Stomach (tissue), 9 donors: Measurements from ENCODE around the gene DLEC1. TPM values are rescaled to one million over a fixed set of nuclear protein-coding genes. Genes with fewer than 3 reads are reported as not detected.

Source experiments
- DNase-seq, 2 donors: peaks; one replicate each; pipeline versions ENCODE4 v3.0.0 to v3.0.0-alpha.2; 2013 to 2019
- H3K27ac ChIP-seq, 5 donors: fragments of 200-600 bp in 4 of 5; sonication (generic) in 4 of 5; one replicate each; pipeline ENCODE4 v1.5.1; 2013 to 2019; ENCODE audit warnings: mild to moderate bottlenecking in 1 of 5, moderate library complexity in 1 of 5
- H3K27me3 ChIP-seq, 3 donors: fragments of 200-600 bp; sonication (generic); one replicate each; pipeline ENCODE4 v1.5.1; 2017 to 2019; ENCODE audit warnings: mixed run types in 1 of 3
- H3K36me3 ChIP-seq, 4 donors: fragments of 200-600 bp; sonication (generic); 1 replicate in 3 of 4; 2 replicates in 1 of 4; pipeline ENCODE4 v1.5.1; 2016 to 2019
- H3K4me1 ChIP-seq, 4 donors: fragments of 200-600 bp; sonication (generic); one replicate each; pipeline ENCODE4 v1.5.1; 2016 to 2019
- H3K4me3 ChIP-seq, 4 donors: fragments of 200-600 bp; sonication (generic) in 3 of 4; one replicate each; pipeline ENCODE4 v1.5.1; 2016 to 2019; ENCODE audit warnings: mild to moderate bottlenecking in 1 of 4
- H3K9me3 ChIP-seq, 4 donors: fragments of 200-600 bp; sonication (generic); one replicate each; pipeline ENCODE4 v1.5.1; 2016 to 2019
- EP300 ChIP-seq: sonication (generic); formaldehyde crosslinking; IDR thresholded peaks from one replicate; pipeline ENCODE4 v1.6.1; 2017; ENCODE audit warnings: antibody characterized with exemption
- POLR2A ChIP-seq, 4 donors: fragments of 450-650 bp; IDR thresholded peaks; one replicate each; pipeline ENCODE4 v1.6.1; 2016; ENCODE audit warnings: antibody characterized with exemption in 4 of 4, control low read depth in 2 of 4, mild to moderate bottlenecking in 1 of 4, moderate library complexity in 1 of 4
- POLR2AphosphoS5 ChIP-seq, 3 donors: sonication (generic); formaldehyde crosslinking; IDR thresholded peaks; one replicate each; pipeline ENCODE4 v1.6.1; 2016; ENCODE audit warnings: antibody characterized with exemption in 3 of 3
- WGBS, 5 donors: extraction: QIAGEN DNeasy Blood & Tissue Kit in 3 of 5; methylation state at CpG; one replicate each; pipeline versions ENCODE4 v1.1.5 to v1.1.7; 2013 to 2018; 5-methylcytosine and 5-hydroxymethylcytosine counted together
- intact Hi-C: fragments of 100-400 bp; cut with DNase I; formaldehyde crosslinking; loops from one replicate; pipeline ENCODE4 v1.15.1; 2023; ENCODE audit warnings: low total_unique reads
- polyA plus RNA-seq, 3 donors: library from polyadenylated mRNA; stranded (reverse); fragments of 200-250 nt; gene quantifications; one replicate each; pipeline ENCODE4 v1.2.3, GENCODE V29; 2013
- total RNA-seq, 5 donors: library from RNA; depleted of rRNA; stranded (reverse); fragments of >200 nt; gene quantifications; one replicate each; pipeline versions ENCODE4 v1.1.0 to v1.2.3, GENCODE V29; 2014 to 2016
- TF ChIP-seq, protein P1 (sequence below), 7 experiments: fragments of 450-650 bp in 4 of 7; fragments of 200-600 bp in 3 of 7; sonication (generic) in 3 of 7; IDR thresholded peaks; one replicate each; pipeline ENCODE4 v1.5.1; 2016 to 2019; ENCODE audit warnings: antibody characterized with exemption in 7 of 7, control low read depth in 2 of 7, mild to moderate bottlenecking in 1 of 7
- donor health status: healthy with polysubstance abuse.
- donor health status: Bipolar disorder and iron deficiency.
- donor health status: healthy.

DLEC1 gene
- total and polyA plus RNA-seq, 8 donors = 0.12 to 1.5 (median 0.31) TPM; not detected in 3

DNA sequence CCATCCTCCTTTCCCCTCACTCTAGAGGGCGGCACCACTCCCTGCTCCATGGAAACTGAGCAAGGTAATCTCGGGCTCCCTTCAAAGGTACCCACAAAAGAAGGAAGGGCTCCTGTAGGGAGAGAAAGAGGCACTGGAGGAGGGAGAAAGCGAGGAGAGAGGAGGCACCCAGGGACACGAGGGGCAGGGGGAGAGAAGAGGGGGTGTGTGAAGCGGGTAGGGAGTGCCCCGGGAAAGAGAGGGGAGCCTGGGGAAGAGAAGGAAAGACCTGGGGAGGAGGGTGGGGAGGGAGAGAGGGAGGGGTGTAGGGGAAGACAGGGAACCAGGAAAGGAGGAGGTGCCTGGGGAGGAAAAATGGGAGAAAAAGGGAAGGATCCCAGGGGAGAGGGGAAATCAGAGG, 47.9 kb upstream of the DLEC1 start:
- intact Hi-C loops = no loop called here
- H3K27ac ChIP-seq = peak overlapping the region; percentile 86 to 92 (median 90)

DNA sequence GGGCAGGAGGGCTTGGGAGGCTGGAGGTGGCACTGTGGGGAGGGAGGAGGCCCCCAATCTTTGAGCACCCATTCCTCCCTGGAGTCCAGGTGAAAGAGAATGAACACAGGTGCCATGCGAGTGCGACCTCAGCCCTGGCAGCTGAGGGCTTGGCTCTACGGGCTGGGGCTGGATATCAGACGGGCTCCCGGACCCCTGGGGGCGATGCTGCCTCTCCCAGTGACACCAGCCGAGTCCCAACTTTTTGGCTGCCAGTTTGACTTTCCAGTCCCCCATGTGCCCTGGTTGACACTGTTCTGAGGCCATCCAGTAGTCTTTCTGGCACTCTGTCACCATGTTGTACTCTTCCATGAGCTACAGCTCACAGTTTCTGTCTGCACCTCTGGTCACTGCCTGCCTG, 47.2 kb upstream of the DLEC1 start:
- peaks cover 12 to 68% (median 50%) of the 10 kb centered on the region in 4 donors for H3K4me1 ChIP-seq
- TF ChIP-seq, protein P1, sequence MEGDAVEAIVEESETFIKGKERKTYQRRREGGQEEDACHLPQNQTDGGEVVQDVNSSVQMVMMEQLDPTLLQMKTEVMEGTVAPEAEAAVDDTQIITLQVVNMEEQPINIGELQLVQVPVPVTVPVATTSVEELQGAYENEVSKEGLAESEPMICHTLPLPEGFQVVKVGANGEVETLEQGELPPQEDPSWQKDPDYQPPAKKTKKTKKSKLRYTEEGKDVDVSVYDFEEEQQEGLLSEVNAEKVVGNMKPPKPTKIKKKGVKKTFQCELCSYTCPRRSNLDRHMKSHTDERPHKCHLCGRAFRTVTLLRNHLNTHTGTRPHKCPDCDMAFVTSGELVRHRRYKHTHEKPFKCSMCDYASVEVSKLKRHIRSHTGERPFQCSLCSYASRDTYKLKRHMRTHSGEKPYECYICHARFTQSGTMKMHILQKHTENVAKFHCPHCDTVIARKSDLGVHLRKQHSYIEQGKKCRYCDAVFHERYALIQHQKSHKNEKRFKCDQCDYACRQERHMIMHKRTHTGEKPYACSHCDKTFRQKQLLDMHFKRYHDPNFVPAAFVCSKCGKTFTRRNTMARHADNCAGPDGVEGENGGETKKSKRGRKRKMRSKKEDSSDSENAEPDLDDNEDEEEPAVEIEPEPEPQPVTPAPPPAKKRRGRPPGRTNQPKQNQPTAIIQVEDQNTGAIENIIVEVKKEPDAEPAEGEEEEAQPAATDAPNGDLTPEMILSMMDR (IDR thresholded peaks at IDR 0.05) = no peak
- no peak for TF ChIP-seq POLR2AphosphoS5 (IDR thresholded peaks at IDR 0.05)
- no peak for TF ChIP-seq POLR2A (IDR thresholded peaks at IDR 0.05)
- no peak for TF ChIP-seq EP300
- no peaks in the 10 kb centered on the region for H3K27me3 ChIP-seq
- H3K36me3 ChIP-seq = peaks cover 0 to 14% (median 7%) of the 10 kb centered on the region in 4 donors
- peak overlapping the region; percentile 16 to 43 (median 33) for H3K4me3 ChIP-seq
- intact Hi-C loops = no loop called here
- no peaks in the 10 kb centered on the region for H3K9me3 ChIP-seq
- DNase-seq = peak; percentile 25 to 45
- peak overlapping the region; percentile 86 to 92 (median 90) for H3K27ac ChIP-seq
- 40 to 69% (median 61%) methylated on average over 4 to 7 of the region's 7 CpGs for WGBS, 5 donors

More for the DNA sequence above, 47.9 kb upstream of the DLEC1 start:
- peak; percentile 29 to 69 for DNase-seq
- 16 to 46% (median 31%) methylated on average over 6 of the region's 6 CpGs for WGBS, 5 donors
- Histone ChIP-seq H3K27me3 (no peaks in the 10 kb centered on the region), H3K9me3 (no peaks in the 10 kb centered on the region), H3K4me1 (peaks cover 18 to 67% (median 53%) of the 10 kb centered on the region in 4 donors), H3K4me3 (peak overlapping the region; percentile 16 to 43 (median 33)), H3K36me3 (peaks cover 0 to 12% (median 6%) of the 10 kb centered on the region in 4 donors)
- TF ChIP-seq, protein P1 (IDR thresholded peaks at IDR 0.05) = no peak
- no peak for TF ChIP-seq POLR2A (IDR thresholded peaks at IDR 0.05)

- no peaks in the 10 kb centered on the region for H3K9me3 ChIP-seq
- H3K27ac ChIP-seq = peak overlapping the region; percentile 86 to 92 (median 90)
- peaks cover 0 to 17% (median 8%) of the 10 kb centered on the region in 4 donors for H3K36me3 ChIP-seq
- peak; percentile 76 to 94 for DNase-seq
- intact Hi-C loops = no loop called here
- peaks cover 12 to 72% (median 52%) of the 10 kb centered on the region in 4 donors for H3K4me1 ChIP-seq
- peak overlapping the region; percentile 16 to 43 (median 33) for H3K4me3 ChIP-seq
- 46 to 63% (median 53%) methylated on average over 9 of the region's 9 CpGs for WGBS, 5 donors
- TF ChIP-seq POLR2AphosphoS5 (IDR thresholded peaks at IDR 0.05) (peak in 2 of 3 donors; percentile 85 to 92), POLR2A (IDR thresholded peaks at IDR 0.05) (peak in 1 of 4 donors; percentile 69), EP300 (no peak)
- TF ChIP-seq, protein P1 (IDR thresholded peaks at IDR 0.05) = no peak
- H3K27me3 ChIP-seq = no peaks in the 10 kb centered on the region
Measured at GRCh38 chr3:37992271-37993066, 46.5 kb upstream of the DLEC1 start.

GRCh38 chr3:37993067-37993455, 45.9 kb upstream of the DLEC1 start:
- peak in 1 of 2 donors; percentile 25 for DNase-seq
- no peaks in the 10 kb centered on the region for H3K9me3 ChIP-seq
- H3K4me3 ChIP-seq = peak overlapping the region in 1 of 4 donors; percentile 59
- peak overlapping the region; percentile 86 to 92 (median 90) for H3K27ac ChIP-seq
- intact Hi-C loops = no loop called here
- TF ChIP-seq POLR2AphosphoS5 (IDR thresholded peaks at IDR 0.05) (no peak), EP300 (no peak), POLR2A (IDR thresholded peaks at IDR 0.05) (no peak)
- TF ChIP-seq, protein P1 (IDR thresholded peaks at IDR 0.05) = no peak
- H3K36me3 ChIP-seq = peaks cover 0 to 21% (median 10%) of the 10 kb centered on the region in 4 donors
- whole genome bisulfite sequencing, 5 donors = 33 to 56% (median 41%) methylated on average over 8 of the region's 8 CpGs
- peaks cover 18 to 72% (median 52%) of the 10 kb centered on the region in 4 donors for H3K4me1 ChIP-seq
- H3K27me3 ChIP-seq = no peaks in the 10 kb centered on the region
